Endometrial microvascular endothelial cells (primary cell): ENCODE results near the gene CCDC181. TPM values are rescaled to one million over a fixed set of nuclear protein-coding genes. Genes with fewer than 3 reads are reported as not detected.

ENCODE experiments used
- in situ Hi-C: cut with HindIII; loops from 2 replicates; pipeline ENCODE4 v1.10.0; 2017; ENCODE audit warnings: low sequenced_read_pairs, low pct_unique_long_range_greater_than_20kb; ENCODE audit errors: inconsistent ontology term
- total RNA-seq: library from RNA; depleted of rRNA; stranded (reverse); fragments of >200 nt; gene quantifications from one replicate; pipeline ENCODE4 v1.2.3, GENCODE V29; 2015; ENCODE audit errors: inconsistent ontology term

The CCDC181 gene
- total RNA-seq, result not detected

DNA sequence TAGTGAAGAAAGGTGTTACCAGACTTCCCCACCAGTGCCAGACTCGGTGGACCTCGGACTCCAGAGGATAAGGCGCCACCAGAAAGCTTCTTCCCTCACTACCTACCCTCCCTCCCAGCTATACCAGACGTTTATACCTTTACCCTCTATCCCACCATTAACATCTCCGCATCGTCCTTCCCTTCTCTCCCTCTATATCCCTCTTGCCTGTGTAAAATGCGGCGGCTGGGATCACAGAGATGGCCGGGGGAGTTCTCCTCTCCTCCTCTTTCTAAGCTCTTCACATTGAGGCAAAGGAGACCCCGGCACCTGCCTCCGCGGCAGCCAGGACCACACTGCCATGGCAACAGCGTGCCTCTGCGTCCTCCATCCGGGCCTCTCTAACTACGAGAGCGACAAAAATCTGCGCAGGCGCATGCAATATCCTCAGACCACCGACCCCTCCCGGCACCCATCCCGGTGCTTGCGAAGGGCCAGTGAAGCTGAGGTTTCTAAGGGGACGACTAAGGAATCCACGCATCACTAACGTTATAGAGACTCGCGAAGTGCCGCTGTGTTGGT lies at the start of gene CCDC181:
Gene CCDC181 (minus strand): TSS at position 394 of the 561 bp plus-strand sequence. CDS start 2,547 bp downstream, outside the sequence.
- in situ Hi-C loops, result no loop called here

GRCh38 chr1:169475806-169476387 lies 48.6 kb upstream of the CCDC181 start:
- in situ Hi-C loops, result no loop called here

- in situ Hi-C loops, result no loop called here
These were observed 47.2 kb upstream of the CCDC181 start for GRCh38 chr1:169474302-169474995.

- in situ Hi-C loops, result no loop called here
These were observed 46.1 kb upstream of the CCDC181 start for GRCh38 chr1:169473347-169473746.

DNA sequence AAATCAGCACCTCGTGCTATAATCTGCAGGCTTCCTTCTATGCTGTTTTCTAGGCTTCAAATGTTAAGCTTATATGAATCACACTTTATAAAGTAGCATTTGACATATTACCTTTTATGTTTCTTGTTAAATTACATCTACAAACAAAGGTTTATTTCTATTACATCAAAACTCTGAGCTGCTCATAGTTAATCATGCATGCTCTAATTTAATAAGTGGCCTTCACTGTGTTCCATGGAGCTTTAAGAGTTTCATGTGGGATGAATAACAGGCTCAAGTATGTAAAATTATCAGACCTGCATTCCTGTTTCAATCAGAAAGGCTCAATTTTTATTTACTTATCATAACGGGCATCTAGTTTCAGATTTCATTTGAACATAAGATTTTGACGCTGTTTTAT lies 45.5 kb upstream of the CCDC181 start:
- in situ Hi-C loops, result no loop called here

GRCh38 chr1:169468982-169469381 lies 41.7 kb upstream of the CCDC181 start:
- in situ Hi-C loops, result no loop called here

DNA sequence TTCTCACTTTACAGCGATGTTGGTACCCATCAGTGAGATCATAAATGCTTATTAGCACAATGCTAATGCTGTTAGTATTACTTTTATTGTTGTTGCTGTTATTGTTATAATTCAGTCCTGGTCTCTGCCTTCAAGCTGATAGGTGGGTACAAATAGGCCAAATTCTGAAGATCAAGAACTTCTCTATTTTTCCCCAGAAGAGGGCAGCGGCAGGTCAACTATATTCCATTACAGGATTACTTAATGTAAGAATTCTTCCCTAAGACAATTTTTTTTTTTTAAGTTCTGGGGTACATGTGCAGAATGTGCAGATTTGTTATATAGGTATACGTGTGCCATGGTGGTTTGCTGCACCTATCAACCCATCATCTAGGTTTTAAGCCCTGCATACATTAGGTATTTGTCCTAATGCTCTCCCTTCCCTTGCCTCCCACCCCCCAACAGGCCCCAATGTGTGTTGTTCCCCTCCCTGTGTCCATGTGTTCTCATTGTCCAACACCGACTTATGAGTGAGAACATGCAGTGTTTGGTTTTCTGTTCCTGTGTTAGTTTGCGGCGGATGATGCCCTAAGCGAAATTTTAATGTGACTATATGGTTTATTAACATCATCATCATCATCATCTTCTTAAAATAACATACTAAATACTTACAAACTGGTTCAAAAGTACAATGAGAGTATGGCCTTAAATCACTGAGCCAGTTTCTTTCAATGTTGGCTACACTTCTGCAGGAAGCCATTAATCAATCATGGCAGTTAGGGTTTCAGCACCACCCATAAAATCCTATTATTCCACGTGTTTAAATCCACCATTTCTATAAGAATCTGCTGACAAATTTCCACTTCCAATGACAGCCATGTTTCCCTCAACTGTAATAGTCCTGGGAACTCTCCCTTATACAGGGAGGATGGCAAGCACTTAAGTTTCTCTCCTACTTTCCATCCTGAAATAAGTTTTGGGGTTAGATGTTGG lies 39.3 kb upstream of the CCDC181 start:
- in situ Hi-C loops, result no loop called here

DNA sequence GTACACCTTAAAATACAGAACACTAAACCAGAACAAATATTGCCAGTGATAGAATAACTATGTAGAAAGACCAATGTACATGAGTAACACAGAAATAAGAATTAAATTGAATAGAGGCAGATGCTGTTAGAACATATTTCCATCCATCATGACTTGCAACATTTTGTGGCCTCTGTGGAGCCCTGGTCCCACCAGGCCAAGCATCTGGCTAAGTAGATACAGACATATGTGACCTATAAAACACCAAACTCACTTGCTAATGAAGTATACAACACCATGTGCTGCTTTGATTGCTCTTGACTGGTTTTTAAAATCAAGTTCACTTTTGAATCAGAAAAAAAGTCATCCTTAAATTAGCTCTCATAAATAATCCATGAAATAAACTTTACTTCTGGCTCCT lies 38.0 kb upstream of the CCDC181 start:
- in situ Hi-C loops, result no loop called here

DNA sequence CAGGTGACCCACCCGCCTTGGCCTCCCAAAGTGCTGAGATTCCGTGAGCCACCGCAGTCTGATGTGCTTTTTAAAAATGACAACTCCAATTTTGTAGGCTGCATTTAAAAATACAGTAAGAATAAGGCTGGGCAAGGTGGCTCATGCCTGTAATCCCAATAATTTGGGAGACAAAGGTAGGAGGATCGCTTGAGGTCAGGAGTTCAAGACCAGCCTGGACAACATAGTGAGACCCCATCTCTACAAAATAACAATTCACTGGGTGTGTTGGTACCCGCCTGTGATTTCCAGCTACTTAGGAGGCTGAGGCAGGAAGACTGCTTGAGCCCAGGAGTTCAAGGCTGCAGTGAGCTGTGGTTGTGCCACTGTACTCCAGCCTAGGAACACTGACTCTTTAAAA lies 35.1 kb upstream of the CCDC181 start:
- in situ Hi-C loops, result no loop called here

DNA sequence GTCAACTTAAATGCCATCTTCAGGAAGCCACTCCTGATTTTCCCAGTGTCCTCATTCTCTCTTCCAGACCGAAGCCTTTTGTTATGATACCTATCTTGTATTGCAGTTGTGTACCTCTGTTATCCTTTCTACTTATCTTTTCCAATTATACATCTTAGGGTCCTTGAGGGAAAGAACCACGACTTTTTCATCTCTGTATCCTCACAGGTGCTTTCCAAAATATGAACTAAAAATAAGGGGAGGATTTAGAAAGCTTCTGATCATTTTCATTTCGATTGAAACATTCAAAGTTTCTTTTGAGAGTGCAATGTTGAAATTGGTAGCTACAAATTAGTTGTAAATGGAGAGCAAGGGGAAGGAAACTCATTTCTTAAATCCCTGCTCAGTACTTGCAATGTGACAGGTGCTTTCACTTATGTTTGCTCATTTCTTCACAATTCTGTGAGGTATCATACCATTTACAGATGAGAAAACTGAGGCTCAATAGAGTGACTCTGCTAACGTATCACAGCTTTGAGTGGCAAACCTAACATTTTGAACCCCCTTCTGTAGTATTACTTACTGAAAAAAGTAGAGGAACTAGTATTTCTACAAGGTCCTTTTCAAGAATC lies 34.2 kb upstream of the CCDC181 start:
- in situ Hi-C loops, result no loop called here

DNA sequence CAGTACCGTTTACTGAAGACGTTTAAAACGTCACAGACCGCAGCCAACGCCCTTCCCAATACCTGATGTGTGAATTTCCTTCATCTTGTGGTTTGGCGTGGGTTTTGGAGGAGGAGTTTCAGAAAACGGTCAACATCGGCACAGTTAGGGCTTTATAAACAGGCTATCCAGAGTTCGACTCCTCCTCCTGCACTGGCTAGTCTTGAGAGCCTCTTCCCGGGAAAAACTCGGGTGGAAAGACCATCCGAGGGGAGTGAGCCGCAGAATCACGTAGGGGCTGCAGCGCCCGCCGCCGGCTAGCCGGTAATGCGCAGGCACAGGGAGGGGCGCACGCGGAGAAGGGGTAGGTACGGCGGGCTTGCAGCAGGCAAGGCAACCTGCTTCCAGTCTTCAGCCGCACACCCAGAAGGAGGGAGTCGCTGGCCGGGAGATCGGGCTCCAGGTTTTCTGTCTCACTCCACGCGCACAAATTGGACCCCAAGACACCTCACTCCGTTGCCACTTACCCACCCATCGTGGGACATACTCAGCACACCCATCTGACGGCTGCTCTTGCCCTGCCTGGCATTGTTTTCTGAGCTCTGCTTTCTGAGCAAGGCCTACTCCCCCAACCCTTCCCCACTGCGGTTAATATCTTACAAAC lies 33.0 kb upstream of the CCDC181 start:
- in situ Hi-C loops, result no loop called here

DNA sequence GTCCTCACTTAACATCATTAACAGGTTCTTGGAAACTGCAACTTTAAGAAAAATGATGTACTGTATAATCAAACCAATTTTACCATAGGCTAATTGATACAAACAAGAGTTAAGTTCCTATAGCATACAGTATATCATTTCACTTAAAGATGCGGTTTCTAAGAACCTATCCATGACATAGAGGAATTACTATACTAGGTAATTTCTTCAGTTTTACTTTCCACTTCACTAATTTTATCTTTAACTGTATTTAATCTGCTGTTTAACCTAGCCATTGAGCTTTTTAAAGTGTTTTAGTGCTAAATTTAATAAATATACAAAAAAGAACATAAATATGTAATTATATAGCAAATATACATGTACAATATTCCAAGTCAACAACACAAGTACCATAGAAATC lies 30.2 kb upstream of the CCDC181 start:
- in situ Hi-C loops, result no loop called here

- in situ Hi-C loops, result no loop called here
These were observed 28.8 kb upstream of the CCDC181 start for GRCh38 chr1:169456029-169456428.

- in situ Hi-C loops, result no loop called here
These were observed 25.6 kb upstream of the CCDC181 start for GRCh38 chr1:169452921-169453320.

DNA sequence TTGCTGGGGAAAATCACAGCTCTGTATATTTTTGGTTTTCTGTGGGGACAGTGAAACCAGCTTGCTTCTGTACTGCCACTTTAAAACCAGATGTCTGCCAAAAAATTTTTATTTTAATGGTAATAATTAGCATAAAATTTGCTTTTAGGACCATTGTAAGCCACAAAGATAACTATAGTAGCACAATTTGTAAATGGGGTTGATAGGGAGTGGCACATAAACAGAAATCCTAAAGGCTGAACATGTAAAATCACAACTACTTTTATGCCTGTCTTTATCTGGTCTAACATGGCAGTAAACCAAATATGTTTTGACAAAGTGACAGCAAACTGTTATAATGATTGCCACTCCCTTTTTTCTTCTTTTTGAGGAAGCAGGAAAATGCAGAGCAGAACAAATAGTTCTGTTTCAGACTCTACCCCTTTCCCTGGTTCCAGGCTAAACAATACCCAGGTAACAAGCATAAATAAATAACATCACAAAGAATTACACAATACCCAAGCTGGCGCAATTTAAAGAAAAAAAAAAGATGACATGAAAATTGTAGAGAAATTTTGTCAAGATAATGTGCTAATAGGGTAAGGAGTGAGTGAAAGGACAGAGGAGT lies 24.0 kb upstream of the CCDC181 start:
- in situ Hi-C loops, result no loop called here

- in situ Hi-C loops, result no loop called here
These were observed 16.6 kb upstream of the CCDC181 start for GRCh38 chr1:169443923-169444322.

DNA sequence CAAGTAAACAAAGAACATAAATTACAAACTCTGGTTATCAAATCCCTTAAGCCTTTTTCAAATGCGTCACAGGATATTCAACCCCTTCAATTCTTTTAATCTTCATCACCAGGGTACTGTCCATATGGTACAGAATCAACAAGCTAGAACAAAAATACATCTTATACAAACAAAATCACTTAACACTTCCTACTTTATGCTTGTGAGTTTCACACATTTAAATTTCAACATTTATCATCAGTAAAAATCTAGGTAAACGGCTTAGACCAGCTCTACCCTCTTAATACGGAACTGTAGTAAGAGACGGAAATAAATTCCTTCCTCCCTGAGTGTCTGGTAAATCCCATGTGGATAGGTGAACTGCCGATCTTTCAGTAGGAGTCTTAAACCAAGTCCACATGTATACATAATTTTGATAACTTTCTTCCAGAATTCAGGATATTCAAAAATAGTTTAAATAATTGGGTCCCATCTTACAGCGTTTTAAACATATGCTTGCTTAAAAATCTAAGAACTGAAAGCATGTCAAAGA lies 1.0 kb downstream of the CCDC181 start:
- in situ Hi-C loops, result no loop called here

GRCh38 chr1:169421309-169421708 lies 6.0 kb downstream of the CCDC181 start:
- in situ Hi-C loops, result no loop called here
